ELR (cell line): ENCODE results near the gene NPBWR2.

Experiments
- DNase-seq: peaks from one replicate; pipeline ENCODE4 v3.0.0-alpha.2; 2015; ENCODE audit warnings: low read depth

Gene NPBWR2

DNA sequence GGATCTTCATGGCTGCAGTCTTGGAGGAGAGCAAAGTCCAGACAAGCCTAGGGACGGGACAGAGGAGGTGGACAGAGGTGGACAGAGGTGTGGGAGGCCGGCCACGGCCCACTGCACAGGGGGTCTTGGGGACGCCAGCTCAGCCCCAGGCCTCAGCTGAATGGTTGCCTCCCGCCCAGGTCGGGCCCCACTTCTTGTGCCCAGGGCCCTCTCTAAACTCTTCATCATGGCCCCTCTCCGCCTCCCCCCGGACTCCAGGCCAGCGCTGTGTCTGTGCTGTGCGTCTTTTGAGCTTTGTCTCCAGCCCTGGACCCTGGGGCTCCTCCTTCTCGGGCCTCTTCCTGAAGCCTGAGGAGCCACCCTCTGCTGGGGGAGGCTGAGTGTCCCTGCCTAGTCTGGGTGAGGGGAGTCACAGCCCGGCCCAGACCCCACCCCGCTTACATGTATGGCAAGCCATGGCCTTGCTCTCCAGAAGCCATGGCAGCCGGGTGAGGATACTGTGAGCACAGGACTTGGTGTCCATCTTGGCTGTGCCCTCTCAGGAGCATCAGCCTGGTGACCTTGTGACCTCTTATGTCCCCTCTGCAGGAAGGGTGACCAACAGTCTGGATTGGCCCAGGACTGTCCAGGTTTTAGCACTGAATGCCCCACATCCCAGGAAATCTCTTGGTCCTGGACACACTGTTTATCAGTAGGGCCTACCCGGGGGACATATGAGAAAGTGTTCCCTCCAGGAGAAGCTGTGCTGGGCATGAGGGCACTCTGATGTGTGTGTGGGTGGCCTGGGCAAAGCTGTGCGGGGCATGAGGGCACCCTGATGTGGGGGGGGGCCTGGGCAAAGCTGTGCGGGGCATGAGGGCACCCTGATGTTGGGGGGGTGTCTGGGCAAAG, 9.4 kb upstream of the NPBWR2 start:
- no peak for DNase-seq

DNA sequence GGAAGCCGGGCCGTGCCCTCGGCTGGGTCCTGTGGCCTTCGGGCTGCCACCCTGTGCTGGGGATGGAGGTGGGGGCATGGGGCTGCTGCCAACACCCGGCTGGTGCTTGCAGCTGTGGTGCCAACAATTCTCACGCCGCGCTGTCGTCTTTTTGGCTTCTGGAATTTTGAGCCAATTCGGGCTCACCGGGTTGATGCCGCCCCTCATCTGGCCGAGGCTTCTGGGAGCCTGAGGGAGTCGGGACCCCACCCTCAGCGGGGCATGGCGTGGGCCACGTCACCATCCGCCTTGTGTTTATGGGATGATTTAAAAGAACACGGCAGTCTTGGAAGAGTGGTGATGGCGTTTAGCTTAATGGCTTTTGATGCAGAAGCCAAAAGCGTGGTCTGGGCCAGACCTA, 8.7 kb upstream of the NPBWR2 start:
- DNase-seq = no peak

DNA sequence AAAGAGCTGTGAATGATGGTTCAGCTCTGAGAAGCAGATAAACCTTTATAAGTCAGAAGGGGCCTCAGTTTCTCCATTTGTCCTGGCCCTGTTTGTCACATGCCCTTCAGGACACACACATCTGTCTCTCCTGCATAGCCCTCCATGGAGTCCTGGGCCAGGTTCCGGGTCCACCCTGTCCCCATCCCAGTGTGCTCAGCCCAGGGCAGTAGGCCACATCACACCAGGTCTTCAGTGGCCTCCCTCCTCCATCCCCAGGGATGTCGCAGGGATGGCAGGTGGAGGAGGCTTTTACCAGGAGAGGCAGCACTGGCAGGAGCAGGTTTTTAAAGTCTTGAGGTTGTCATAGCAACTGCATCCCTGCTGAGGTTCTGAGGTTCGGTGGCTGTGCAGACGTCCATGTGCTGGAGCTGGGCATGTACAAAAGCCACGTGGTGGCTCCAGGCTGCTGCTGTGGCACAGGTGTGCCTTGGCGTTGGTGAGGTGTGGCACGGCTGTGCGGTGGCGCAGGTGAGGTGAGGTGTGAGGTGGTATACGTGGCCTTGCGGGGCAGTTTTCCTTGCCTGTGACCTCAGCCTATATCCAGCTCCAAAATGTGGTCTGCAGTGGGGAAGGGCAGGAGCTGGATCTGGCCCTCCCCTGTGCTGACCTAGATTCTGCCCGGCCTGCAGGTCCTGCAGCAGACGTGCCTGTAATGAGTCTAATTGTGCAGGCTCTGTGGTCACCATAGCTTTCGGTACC, 8.0 kb upstream of the NPBWR2 start:
- DNase-seq = no peak

DNA sequence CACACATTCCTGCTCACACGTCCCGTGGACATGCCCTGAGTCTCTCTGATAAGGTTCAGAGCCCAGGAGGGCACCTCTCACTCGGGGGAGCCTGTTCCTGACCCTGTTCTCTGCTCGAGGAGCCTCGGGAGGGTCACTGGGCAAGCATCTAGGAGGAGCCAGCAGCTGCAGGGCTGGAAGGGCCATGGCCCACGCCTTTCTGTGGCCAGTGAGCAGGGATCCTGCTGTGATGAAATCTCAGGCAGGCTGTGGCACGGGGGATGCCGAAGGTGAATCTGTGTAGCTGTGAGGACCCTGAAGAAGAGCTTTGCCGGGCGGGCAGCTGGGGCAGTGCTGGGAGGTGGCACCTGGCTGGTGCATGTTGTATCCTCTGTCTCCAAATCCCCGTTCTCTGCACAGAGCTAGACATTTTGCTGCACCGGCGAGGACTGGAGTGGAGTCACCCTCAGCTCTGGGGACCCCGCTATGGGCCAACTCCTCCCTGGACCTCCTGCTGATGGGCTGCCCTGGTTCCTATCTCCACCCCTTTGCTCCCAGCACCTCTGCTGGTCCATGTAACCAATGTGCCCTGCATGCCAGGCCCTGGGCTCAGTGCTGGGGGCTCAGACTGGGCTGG, 7.1 kb upstream of the NPBWR2 start:
- DNase-seq = no peak

DNA sequence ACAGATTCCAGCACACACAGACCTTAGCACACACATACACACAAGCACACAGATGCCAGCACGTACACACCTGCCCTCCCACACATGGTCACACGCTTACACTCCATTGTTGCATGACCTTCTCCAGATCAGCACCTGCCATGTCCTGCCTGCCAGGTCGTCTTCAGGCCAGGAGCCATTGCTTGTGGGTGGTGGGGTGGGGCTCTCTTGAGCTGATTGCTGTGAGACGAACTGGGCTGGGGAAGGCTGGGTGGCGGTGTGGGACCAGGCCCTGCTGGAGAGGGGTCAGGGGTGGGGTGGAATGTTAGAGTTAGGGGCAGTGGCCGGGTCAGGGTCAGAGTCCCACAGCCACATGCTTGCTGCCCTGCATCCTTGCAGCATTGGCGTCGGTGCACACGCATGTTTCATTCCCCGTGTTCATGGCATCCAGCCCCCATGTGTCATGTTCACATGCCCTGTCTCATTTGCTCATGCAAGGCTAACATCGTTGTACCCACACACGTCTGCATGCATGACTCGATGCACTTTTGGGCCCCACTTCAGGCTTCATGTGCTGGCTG, 6.5 kb upstream of the NPBWR2 start:
- DNase-seq = no peak

DNA sequence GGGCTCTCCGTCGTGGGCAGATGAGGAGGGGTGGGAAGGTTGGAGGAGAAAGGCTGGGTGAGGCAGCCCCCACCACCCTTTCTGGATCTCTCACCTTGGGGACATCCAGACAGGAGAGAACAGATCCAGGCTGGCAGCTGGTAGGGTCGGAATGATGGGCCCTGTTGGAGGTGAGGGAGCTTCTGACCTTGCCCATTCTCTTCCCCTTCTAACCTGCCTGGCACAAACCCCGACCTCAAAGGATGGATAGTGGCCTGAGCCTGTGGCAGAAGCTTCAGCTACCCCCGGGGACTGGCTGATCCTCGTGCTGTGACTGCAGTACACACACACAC, 6.0 kb upstream of the NPBWR2 start:
- DNase-seq = no peak

DNA sequence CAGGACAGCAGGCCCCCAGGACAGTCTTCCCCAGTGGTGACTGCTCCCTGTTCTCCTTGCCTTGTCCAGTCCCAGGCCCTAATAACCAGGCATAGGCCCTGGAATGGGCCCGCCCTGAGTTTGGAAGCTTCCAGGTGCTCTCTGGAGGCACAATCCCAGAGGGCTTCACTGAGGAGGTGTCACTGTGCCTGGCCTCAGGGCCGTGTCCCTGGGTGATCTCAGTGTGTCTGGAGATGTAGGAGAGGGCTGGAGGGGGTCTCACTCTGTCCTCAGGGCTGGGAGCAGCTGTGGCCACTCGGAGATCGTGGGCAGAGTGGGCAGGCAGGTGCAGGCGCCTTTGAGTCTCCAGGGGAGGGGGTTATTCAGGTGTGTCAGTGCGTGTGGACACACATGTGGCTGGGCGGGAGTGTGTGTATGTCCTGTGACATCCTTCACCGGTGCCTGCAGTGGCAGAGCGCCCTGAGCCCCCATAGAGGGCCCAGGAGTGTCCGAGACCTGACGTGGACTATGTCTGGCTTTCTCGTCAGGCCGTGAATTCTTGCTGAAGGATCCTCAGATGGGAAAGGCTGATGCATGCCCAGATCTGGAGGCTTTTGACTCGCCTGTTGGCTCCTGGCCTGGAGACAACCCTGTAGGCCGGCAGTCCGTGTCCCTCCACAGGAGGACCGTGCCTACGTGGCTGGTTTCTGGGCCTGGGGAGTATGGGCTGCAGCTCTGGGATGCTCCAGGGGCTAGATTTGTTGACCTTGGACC, 5.5 kb upstream of the NPBWR2 start:
- DNase-seq = no peak

DNA sequence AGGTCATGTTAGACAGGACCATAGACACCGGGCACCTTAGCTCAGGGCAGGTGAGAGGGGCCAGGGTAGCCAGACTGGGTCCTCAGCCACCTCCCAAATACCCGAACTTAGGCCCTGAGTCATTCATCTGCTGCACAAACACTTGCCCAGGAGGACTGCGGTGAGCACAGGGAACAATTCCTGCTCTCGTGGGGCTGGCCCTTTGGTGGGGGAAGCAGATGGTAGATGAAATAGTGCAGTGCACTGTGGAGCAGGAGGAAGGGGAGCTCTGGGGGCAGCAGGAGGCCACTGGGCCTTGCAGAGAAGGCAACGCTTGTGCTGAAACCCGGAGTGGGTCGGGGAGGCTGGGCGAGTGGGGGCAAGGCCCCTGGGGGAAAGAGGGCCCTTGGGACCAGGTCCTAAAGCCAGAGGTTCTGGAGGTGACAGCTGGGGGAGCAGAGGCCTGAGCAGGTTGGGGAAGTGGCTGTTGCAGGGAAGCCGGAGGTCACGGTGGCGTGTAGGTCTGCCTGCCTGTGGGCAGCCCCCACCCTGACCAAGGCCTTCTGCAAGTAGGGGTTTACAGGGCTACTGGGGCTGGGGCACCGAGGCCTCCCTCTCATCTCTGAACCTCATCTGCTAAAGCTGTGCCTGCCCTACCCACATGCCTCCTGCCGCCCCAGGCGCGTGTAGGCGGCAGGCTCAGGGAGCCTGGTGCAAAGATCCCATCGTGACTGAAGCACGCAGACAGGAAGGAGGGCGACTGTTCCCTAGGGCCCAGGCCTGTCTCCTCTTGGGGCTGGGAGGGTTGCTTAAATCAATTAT, 4.7 kb upstream of the NPBWR2 start:
- no peak for DNase-seq

DNA sequence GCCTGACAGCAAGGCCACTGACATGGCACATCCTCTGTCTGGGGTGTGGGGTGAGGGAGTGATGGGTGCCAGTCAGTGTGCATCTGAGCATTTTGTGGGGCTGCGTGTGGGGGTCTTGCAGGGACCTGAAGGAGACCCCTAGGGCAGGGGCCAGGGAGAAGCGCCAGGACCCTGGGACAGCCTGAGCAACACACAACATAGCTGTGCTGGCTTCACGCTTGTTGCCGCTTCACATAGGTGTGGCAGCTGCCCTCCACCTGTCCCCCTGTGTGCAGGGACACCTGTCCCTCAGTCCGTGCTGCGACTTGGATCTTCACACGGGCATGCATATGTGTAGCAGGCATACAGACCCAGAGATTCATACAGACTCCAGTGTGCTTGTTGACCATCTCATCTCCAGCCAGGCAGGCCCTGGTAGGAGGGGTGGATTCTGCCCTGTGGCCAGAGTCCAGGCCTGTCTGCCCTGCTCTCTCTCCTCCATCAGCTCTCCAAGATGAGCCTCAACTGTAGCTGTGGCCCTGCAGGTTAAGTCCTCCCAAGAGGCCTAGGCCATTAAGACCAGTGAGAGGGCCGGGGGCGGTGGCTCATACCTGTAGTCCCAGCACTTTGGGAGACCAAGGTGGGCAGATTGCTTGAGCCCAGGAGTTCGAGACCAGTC, 3.2 kb upstream of the NPBWR2 start:
- DNase-seq = no peak

DNA sequence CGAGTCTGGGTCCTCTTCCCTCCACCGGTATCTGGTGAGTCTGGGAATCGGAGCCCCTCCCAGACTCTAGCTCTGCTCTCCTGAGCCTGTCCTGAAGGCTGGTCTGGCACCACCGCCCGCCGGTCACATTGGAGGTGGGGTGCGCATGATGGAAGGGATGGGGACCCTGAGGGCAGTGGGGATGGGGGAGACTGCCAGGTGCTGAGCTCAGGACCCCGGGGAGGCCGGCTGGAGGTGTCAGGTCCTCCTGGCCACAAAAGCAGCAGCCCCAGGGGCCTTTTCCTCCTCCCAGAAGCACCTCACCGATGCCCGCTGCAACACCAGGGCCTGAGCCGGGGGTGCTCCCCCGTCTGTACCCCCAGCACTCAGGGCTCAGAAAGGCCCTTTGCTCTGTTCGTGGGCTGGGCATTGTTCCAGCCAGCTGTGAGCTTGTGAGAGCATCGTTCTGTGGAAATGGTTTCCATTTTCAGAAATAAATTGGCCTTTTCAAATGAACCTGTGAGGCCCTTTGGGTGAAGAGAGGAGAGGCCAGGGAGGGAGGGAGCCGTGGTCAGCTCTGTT, 2.5 kb upstream of the NPBWR2 start:
- DNase-seq = no peak

DNA sequence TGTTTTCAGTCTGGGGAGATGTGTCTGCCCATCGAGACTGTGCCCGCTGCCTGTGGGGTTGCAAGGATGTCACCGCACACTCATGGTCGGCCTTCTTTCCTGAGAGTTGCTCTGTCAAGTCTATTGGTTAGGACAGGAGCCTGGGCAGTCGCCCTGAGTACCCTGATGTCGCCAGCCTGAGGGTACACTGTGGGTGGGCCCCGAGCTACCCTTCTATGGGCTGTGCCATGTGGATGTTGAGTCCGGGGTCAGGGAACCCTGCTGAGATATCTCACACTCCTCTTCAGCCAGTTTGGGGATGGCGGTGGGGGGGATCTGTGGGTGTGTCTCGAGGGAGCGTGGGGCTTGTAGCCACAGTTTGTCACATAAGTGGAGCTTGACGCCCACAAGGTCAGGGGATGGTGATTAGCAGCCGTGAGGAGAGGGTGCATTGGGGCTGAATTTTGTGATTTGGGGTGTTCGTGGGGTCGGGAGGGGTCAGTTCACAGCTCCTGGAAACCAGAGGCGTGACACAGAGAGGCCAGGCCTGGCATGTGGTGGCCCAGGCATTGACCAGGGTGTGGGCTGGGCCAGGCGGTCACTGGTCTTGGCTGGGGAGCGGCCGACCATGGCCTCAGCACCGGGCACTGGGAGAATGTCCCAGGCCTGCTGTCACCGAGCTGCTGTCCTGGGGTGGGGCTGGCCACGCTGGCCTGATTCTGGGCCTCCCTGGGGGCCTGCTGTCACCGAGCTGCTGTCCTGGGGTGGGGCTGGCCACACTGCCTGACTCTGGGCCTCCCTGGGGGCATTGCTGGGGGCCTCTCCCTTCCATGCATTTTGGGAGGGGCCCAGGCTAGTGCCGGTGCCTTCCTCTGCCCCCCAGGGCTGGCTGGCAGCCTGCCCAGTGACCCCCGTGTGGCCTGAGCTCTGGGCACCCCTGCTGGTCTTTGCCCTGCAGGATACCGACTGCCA, 1.6 kb upstream of the NPBWR2 start:
- DNase-seq = no peak

DNA sequence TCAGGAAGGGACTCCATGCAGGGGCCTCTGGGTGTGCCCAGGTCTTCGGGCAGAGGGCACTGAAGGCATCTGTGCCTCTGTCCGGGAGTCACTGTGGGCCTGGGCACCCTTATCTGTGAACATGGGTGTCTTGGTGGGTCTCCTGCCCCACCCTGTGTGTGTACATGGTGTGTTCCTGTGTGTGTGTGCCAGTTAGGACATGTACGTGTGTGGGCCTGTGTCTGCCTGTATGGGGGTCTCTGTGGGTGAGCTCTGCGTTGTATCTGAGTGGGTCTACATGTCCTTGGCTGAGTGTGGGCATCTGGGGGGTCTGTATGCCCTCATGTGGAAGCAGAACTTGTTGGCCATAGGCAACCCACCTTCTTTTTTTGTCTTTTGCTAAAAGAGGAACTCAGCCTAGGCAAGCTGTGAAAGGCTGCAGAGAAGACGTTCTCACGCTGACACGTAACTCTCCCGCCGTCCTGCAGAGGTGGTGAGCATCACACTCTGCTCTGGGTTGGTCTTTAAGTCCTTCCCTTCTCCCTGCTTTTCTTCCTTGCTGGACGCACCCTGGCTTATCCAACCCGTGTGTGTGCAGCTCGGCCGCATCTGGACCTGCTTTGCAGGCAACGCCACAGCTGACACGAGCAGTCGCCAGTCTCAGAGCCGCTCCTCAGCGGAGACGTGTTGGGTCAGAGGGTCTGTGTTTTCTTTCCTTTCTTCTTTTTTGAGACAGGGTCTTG, 532 bp upstream of the NPBWR2 start:
- DNase-seq = no peak

DNA sequence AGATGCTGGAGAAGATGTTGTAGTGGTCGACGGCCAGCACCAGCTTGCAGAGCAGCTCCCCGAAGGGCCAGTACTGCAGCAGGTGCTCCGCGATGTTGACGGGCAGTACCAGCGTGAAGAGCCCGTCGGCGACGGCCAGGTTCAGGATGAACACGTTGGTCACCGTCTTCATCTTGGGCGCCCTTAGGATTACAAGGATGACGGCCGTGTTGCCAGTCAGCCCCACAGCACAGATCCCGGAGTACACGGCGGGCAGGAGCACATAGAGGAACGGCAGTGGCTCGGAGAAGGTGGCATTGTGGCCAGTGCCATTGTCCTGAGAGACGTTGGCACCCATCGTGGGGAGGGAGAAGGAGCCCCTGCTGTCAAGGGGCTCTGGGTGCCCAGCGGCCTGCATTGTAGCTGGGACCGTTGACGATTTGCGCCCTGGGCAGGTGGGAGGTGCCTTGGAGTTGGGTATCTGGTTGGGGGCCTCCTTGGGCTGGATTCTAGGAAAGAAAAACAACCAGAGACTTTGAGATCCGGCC, 867 bp downstream of the NPBWR2 start:
- no peak for DNase-seq

DNA sequence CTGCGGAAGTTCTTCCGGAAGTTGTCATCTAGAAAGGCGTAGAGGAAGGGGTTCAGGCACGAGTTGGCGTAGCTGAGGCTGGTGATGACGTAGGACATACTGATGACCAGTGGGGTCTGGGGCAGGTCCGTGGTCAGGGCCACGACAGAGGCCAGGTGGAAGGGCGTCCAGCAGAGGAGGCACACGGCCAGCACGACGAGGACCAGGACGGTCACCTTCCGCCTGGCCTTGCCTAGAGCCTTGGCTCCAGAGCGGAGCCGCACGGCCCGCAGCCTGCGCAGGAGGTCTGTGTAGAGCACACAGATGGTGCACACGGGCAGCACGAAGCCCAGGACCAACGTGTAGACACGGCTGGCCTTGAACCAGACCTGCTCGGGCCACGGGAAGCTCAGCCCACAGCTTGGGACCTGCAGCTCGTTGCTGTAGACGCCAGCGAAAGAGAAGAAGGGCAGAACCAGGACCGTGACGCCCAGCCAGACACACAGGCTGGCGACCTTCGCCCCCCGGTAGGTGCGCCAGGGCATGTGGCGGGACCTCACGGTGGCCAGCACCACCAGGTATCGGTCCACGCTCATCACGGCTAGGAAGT, 1.4 kb downstream of the NPBWR2 start:
- no peak for DNase-seq

DNA sequence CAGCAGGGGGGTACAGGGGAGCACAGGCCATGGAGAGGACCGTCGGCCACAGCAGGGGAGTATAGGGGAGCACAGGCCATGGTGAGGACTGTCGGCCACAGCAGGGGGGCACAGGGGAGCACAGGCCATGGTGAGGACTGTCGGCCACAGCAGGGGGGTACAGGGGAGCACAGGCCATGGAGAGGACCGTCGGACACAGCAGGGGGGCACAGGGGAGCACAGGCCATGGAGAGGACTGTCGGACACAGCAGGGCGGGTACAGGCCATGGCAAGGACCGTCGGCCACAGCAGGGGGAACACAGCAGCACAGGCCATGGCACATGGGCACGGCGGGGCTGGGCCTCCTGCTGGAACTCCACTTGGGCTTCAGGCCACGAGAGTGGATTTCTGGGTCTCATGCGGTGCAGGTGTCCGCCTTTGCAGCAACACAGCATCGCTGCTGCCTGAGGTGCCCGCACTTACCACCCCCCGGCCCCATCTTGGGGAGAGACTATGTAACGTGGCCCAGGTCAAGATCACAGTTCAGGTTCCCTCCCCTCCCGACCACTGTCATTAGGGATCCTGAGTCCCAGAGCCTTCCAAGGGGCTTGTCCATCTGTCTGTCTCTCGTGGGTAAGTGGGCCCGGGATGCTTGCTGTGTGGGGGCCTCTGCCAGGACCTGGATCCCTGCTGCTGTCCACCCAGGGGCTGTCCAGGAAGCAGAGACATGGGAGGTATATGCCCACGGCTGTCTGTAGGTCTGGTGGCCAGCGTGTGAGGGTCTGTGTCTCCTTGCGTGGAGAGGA, 2.5 kb downstream of the NPBWR2 start:
- DNase-seq = no peak

DNA sequence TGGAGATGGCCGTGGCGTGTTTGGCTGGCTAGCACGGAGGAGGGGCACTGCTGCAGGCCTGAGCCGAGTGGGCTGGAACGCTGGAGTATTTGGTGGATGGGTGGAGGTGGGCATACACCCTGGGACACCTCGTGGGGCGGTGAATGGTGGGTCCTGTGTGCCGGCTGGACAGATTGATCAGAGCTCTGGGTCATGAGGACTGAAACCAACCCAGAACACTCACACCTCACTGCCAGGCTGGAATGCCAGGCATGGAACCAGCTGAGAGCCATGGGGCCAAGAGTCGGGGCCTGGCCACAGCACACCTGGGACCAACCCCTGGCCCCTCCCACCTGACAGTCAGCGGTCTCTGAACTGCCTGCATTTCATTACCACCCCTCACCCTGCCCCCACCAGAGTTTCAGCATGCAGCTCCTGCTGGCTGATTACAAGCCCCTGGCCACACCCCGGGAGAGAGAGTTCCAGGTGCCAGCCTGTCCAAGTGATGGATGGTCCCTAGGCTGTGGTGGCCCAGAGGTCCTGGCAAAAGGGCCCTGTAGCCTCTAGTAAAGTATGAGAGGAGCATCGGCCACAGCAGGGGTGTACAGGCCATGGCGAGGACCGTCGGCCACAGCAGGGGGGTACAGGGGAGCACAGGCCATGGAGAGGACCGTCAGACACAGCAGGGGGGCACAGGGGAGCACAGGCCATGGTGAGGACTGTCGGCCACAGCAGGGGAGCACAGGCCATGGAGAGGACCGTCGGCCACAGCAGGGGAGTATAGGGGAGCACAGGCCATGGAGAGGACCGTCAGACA, 3.3 kb downstream of the NPBWR2 start:
- no peak for DNase-seq
